Ammon's horn (tissue), 1 donor: Measurements from ENCODE around the gene MRPL1.
"Not testable (repeated sequence)": the region's sequence is repeated elsewhere in the genome, so short reads cannot be mapped to it uniquely, and the experiment has no call there.

ENCODE experiments used
- DNase-seq: peaks from one replicate; pipeline ENCODE4 v3.0.0-alpha.2; 2016; ENCODE audit warnings: low spot score

Gene MRPL1

GRCh38 chr4:77982900-77983540 is 120.4 kb downstream of the MRPL1 start:
- DNase-seq, result not testable (repeated sequence)

GRCh38 chr4:77983612-77984311 is 121.1 kb downstream of the MRPL1 start:
- not testable (repeated sequence) for DNase-seq

- no peak for DNase-seq
Measured at GRCh38 chr4:77989968-77990367, 127.3 kb downstream of the MRPL1 start.

DNA sequence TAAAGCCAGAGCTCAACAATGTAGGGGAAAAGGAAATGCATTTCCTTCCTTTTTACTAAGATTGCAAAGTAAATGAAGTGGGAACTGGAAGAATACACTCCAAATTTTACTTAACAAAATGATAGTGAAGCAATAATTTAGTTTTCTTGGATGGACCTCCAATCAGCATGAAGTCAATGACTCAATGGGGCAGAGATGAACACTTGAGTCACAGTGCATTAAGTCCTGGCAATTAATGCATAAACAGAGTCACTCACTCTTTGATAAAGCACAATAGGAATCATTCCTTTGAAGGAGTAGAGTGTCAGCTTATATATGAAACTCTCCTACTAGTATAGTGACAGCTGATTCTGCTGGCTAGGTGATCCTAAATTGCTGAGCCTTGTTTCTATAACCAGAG is 127.8 kb downstream of the MRPL1 start:
- no peak for DNase-seq

- DNase-seq, result no peak
Measured at GRCh38 chr4:77990904-77991358, 128.3 kb downstream of the MRPL1 start.

- no peak for DNase-seq
Measured at GRCh38 chr4:77992581-77992980, 130.0 kb downstream of the MRPL1 start.

GRCh38 chr4:77994194-77994721 is 131.6 kb downstream of the MRPL1 start:
- DNase-seq, result peak; percentile 4

DNA sequence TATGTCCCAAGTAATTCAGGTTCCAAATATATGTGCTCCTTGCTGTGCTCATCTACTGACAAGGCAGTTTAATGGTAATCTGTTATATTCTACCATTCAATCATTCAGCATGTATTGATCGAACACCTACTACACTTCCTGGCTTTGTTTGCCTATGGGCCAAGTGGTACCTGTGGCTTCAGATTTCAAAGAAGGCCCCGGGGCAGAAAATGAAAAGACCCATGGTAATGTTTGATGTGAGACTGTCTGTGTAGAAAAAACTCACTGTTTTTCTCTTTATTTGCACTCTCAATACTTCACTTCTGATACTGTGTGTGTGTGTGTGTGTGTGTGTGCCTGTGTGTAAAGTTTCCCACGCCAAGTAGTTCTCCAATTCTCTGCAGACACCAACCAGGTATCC is 133.4 kb downstream of the MRPL1 start:
- no peak for DNase-seq

DNA sequence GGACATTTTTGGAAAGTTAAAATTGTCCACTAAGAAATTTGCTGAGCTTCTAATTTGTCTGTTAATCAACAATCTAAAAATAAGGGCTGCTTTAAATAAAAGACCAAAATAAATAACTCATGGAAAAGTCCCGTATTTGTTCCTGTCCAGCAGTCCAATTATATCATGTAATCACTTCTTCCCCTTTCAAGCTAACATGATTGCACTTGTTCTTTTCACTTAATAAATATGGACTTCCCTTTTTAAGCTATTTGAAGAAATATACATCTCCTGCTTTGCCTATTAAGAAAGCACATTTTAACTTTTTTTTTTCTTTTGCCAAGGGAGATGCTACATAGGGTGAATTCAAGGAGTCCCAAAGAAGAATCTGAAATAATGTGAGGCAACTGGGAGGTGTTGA is 138.9 kb downstream of the MRPL1 start:
- DNase-seq, result no peak

- DNase-seq, result no peak
Measured at GRCh38 chr4:78002260-78002659, 139.6 kb downstream of the MRPL1 start.
